IMR-90 (cell line): ENCODE measurements around the gene TTC27. TPM values are rescaled to one million over a fixed set of nuclear protein-coding genes. Genes with fewer than 3 reads are reported as not detected.

ENCODE experiments used
- ATAC-seq: fragments of 200-7000 bp; cut with Tn5 transposase; 2 replicates; pipeline ENCODE4 v1.9.1; 2020; ENCODE audit warnings: low read depth, mild to moderate bottlenecking, moderate library complexity
- BruUV-seq: library from RNA; stranded (reverse); fragments of 400-500 nt; replicated peaks from 2 replicates; lab custom pipeline; 2021; lab: Mats Ljungman, UMichigan
- CTCF ChIA-PET: fragments of 300-600 bp; formaldehyde crosslinking; extraction: SDS; loops from one replicate; lab custom pipeline; 2021; ENCODE audit warnings: antibody characterized with exemption; lab: Yijun Ruan, JAX
- POLR2A ChIA-PET: fragments of 300-600 bp; sonication (Branson Sonifier 250); formaldehyde crosslinking; loops from one replicate; lab custom pipeline; 2022; ENCODE audit warnings: antibody characterized with exemption; ENCODE audit not compliant: unreplicated experiment; lab: Charles Lee
- DNase-seq: peaks from one replicate; pipeline ENCODE4 v3.0.0; 2013
- H2AFZ ChIP-seq: replicated peaks from 2 replicates; pipeline ENCODE3; 2013; ENCODE audit warnings: low read length, mild to moderate bottlenecking; ENCODE audit not compliant: poor library complexity
- H2AK5ac ChIP-seq: 2 replicates; pipeline ENCODE4 v1.6.1; 2013; ENCODE audit warnings: low read depth, low read length, inconsistent platforms
- H2AK9ac ChIP-seq: replicated peaks from 2 replicates; pipeline ENCODE3; 2013; ENCODE audit warnings: mild to moderate bottlenecking, low read depth, low read length, moderate library complexity; ENCODE audit not compliant: poor library complexity
- H2BK120ac ChIP-seq: 2 replicates; pipeline ENCODE4 v1.6.1; 2013; ENCODE audit warnings: low read depth, low read length, inconsistent platforms
- H2BK15ac ChIP-seq: 3 replicates; pipeline ENCODE4 v1.6.1; 2013; ENCODE audit warnings: low read depth, low read length, inconsistent platforms
- H2BK20ac ChIP-seq: 2 replicates; pipeline ENCODE4 v1.6.1; 2013; ENCODE audit warnings: low read depth, mild to moderate bottlenecking, inconsistent platforms, low read length, moderate library complexity
- H2BK5ac ChIP-seq: 2 replicates; pipeline ENCODE4 v1.6.1; 2013; ENCODE audit warnings: mild to moderate bottlenecking, low read depth, low read length, inconsistent platforms; ENCODE audit not compliant: poor library complexity, severe bottlenecking
- H3K14ac ChIP-seq: replicated peaks from 2 replicates; pipeline ENCODE4 v1.6.1; 2013; ENCODE audit warnings: low read depth, low read length, inconsistent platforms
- H3K18ac ChIP-seq: 2 replicates; pipeline ENCODE4 v1.6.1; 2013; ENCODE audit warnings: low read depth, low read length, control low read depth
- H3K23ac ChIP-seq: 2 replicates; pipeline ENCODE4 v1.6.1; 2013; ENCODE audit warnings: low read depth, low read length, inconsistent platforms
- H3K27ac ChIP-seq: 2 replicates; pipeline ENCODE4 v1.5.1; 2013; ENCODE audit warnings: mild to moderate bottlenecking, control low read depth, low read length; ENCODE audit not compliant: insufficient read depth
- H3K27me3 ChIP-seq: 2 replicates; pipeline ENCODE4 v1.6.1; 2013; ENCODE audit warnings: low read length; ENCODE audit not compliant: control insufficient read depth, insufficient read depth
- H3K36me3 ChIP-seq: 2 replicates; pipeline ENCODE4 v1.6.1; 2013; ENCODE audit warnings: low read length, mixed read lengths; ENCODE audit not compliant: control insufficient read depth, insufficient read depth
- H3K4ac ChIP-seq: 2 replicates; pipeline ENCODE4 v1.6.1; 2013; ENCODE audit warnings: low read depth, low read length, inconsistent platforms
- H3K4me1 ChIP-seq: 2 replicates; pipeline ENCODE4 v1.6.1; 2013; ENCODE audit warnings: low read length, mixed read lengths; ENCODE audit not compliant: control insufficient read depth, insufficient read depth
- H3K4me2 ChIP-seq: 2 replicates; pipeline ENCODE4 v1.6.1; 2013; ENCODE audit warnings: low read depth, mild to moderate bottlenecking, control low read depth, low read length, moderate library complexity
- H3K4me3 ChIP-seq: 2 replicates; pipeline ENCODE4 v1.5.1; 2013; ENCODE audit warnings: low read depth, mild to moderate bottlenecking, control low read depth, low read length, moderate library complexity; ENCODE audit not compliant: insufficient read depth
- H3K56ac ChIP-seq: 2 replicates; pipeline ENCODE4 v1.6.1; 2013; ENCODE audit warnings: low read length, inconsistent platforms; ENCODE audit not compliant: insufficient read depth; ENCODE audit errors: extremely low read depth
- H3K79me1 ChIP-seq, 2 experiments: 2 replicates each; pipeline ENCODE4 v1.6.1; 2013; ENCODE audit warnings: low read length in 2 of 2, inconsistent platforms in 1 of 2, low read depth in 1 of 2
- H3K9ac ChIP-seq: 2 replicates; pipeline ENCODE4 v1.6.1; 2013; ENCODE audit warnings: low read depth, low read length, control low read depth
- H3K9me1 ChIP-seq: 2 replicates; pipeline ENCODE4 v1.6.1; 2013; ENCODE audit warnings: low read length, inconsistent platforms; ENCODE audit not compliant: insufficient read depth
- H3K9me3 ChIP-seq: 2 replicates; pipeline ENCODE4 v1.6.1; 2013; ENCODE audit warnings: low read length; ENCODE audit not compliant: control insufficient read depth, insufficient read depth
- H4K20me1 ChIP-seq: 2 replicates; pipeline ENCODE4 v1.6.1; 2013; ENCODE audit warnings: low read length, inconsistent platforms; ENCODE audit not compliant: insufficient read depth
- H4K5ac ChIP-seq: 2 replicates; pipeline ENCODE4 v1.6.1; 2013; ENCODE audit warnings: mild to moderate bottlenecking, low read depth, low read length, control low read depth
- H4K8ac ChIP-seq, 2 experiments: 2 replicates each; pipeline ENCODE4 v1.6.1; 2013; ENCODE audit warnings: low read depth in 2 of 2, low read length in 2 of 2, control low read depth in 1 of 2, inconsistent platforms in 1 of 2
- H4K91ac ChIP-seq: 2 replicates; pipeline ENCODE4 v1.6.1; 2013; ENCODE audit warnings: low read depth, low read length, inconsistent platforms; ENCODE audit not compliant: insufficient read depth
- BHLHE40 ChIP-seq: fragments of 150-350 bp; IDR thresholded peaks from 2 replicates; pipeline ENCODE4 v1.6.1; 2016; ENCODE audit warnings: mild to moderate bottlenecking, low read depth, low read length
- CEBPB ChIP-seq: IDR thresholded peaks from 2 replicates; pipeline ENCODE4 v1.6.1; 2012; ENCODE audit warnings: low read depth, low read length, improper control_type of control experiment
- CHD1 ChIP-seq: IDR thresholded peaks from 2 replicates; pipeline ENCODE4 v1.6.1; 2012; ENCODE audit warnings: low read depth, low read length, improper control_type of control experiment
- MAZ ChIP-seq: IDR thresholded peaks from 2 replicates; pipeline ENCODE4 v1.6.1; 2012; ENCODE audit warnings: low read depth, mild to moderate bottlenecking, low read length, improper control_type of control experiment, moderate library complexity, borderline replicate concordance
- RAD21 ChIP-seq: IDR thresholded peaks from 2 replicates; pipeline ENCODE4 v1.6.1; 2012; ENCODE audit warnings: low read length, improper control_type of control experiment
- RCOR1 ChIP-seq: IDR thresholded peaks from 2 replicates; pipeline ENCODE4 v1.6.1; 2012; ENCODE audit warnings: mild to moderate bottlenecking, low read length, improper control_type of control experiment; ENCODE audit not compliant: insufficient replicate concordance
- WGBS, 2 experiments: methylation state at CpG; one replicate each; pipeline versions ENCODE4 v1.1.5 to v1.1.7; 2013; ENCODE audit warnings: missing lambda C conversion rate in 2 of 2; ENCODE audit not compliant: insufficient read length in 1 of 2; ENCODE audit errors: extremely low coverage in 2 of 2; 5-methylcytosine and 5-hydroxymethylcytosine counted together
- dilution Hi-C: fragments of 300-500 bp; cut with HindIII; formaldehyde crosslinking; loops from one replicate; pipeline ENCODE4 v1.14.3; 2018; ENCODE audit warnings: low sequenced_read_pairs; ENCODE audit not compliant: unreplicated experiment
- in situ Hi-C: fragments of 300-500 bp; cut with MboI; formaldehyde crosslinking; loops from 3 replicates; pipeline ENCODE4 v1.14.3; 2019; ENCODE audit warnings: low sequenced_read_pairs, inconsistent platforms, mixed read lengths
- intact Hi-C: fragments of 100-400 bp; cut with micrococcal nuclease; formaldehyde crosslinking; loops from 2 replicates; pipeline ENCODE4 v1.10.0; 2022
- polyA plus RNA-seq, 3 experiments: library from polyadenylated mRNA; depleted of rRNA; stranded (reverse); fragments of >200 nt; gene quantifications; 2 replicates each; pipeline ENCODE4 v1.2.3, GENCODE V29; 2012; ENCODE audit warnings: low replicate concordance in 1 of 3
- total RNA-seq: library from RNA; depleted of rRNA; stranded (reverse); fragments of >200 nt; gene quantifications from 2 replicates; pipeline ENCODE4 v1.2.3, GENCODE V29; 2012

TTC27 gene
- total and polyA plus RNA-seq, 2 of the 4 experiments (the other 2 are of a cell fraction) = 12.7 to 30.5 TPM

- Histone ChIP-seq H3K4me1 (peaks cover 7% of the 10 kb centered on the region; the same call in 1 of the 2 replicates), H3K79me1 (peaks cover 0 to 10% of the 10 kb centered on the region in 2 experiments; a peak in 3 of 4 replicates), H2BK120ac (peak overlapping the region; percentile 26; the same call in 1 of the 2 replicates), H3K9ac (no peak overlapping the region), H3K4ac (no peak overlapping the region), H2AK5ac (no peak overlapping the region), H3K18ac (peak overlapping the region; percentile 3; the same call in 1 of the 2 replicates), H2BK20ac (no peak overlapping the region), H4K5ac (no peak overlapping the region), H2AK9ac (no peak overlapping the region), H4K20me1 (no peaks in the 10 kb centered on the region), H3K27ac (no peak overlapping the region), H3K4me2 (no peak overlapping the region), H2AFZ (no peak overlapping the region), H2BK5ac (no peak overlapping the region), H3K4me3 (no peak overlapping the region), H3K14ac (no peak overlapping the region), H2BK15ac (0 out of 3 replicates have a peak overlapping the region, but pooled peaks have one; percentile 60), H4K8ac (peak overlapping the region in 1 of 2 experiments; percentile 56; a peak in 2 of 4 replicates), H3K9me1 (0 out of 2 replicates have a peak, but pooled peaks cover 6% of the 10 kb centered on the region), H3K56ac (no peak overlapping the region), H3K36me3 (peaks cover 3% of the 10 kb centered on the region; the same call in 1 of the 2 replicates), H3K9me3 (no peaks in the 10 kb centered on the region; the same call in 1 of the 2 replicates), H4K91ac (no peak overlapping the region), H3K27me3 (no peaks in the 10 kb centered on the region), H3K23ac (no peak overlapping the region)
- in situ Hi-C loops = loop anchor here (25.0 kb wide), 1 partner anchor 786 kb away; no protein-coding TSS in a partner anchor
- no CpG with 5 or more reads among the region's 1 CpG for WGBS, 2 experiments
- ChIA-PET CTCF (interaction anchor here (0.6 to 1.3 kb wide), 2 partner anchors 258 to 668 kb away, joined by 3 read pairs; no protein-coding TSS in a partner anchor), POLR2A (interaction anchor here (0.6 kb wide), 2 partner anchors 76 to 140 kb away, joined by 3 read pairs; no protein-coding TSS in a partner anchor)
- ATAC-seq (no peak), DNase-seq (no peak)
- dilution Hi-C loops = no loop called here
- TF ChIP-seq BHLHE40 (no peak), RAD21 (no peak), CHD1 (no peak), CEBPB (no peak), RCOR1 (no peak), MAZ (no peak)
- no TSS peak for BruUV-seq
- intact Hi-C loops = no loop called here
Measured at GRCh38 chr2:32775954-32776353, 148.1 kb downstream of the TTC27 start.
